ENCODE data around the gene PVALB. TPM values are rescaled to one million over a fixed set of nuclear protein-coding genes. Genes with fewer than 3 reads are reported as not detected.

The PVALB gene
- total RNA-seq, 2 experiments from 2014 or later = not detected

DNA sequence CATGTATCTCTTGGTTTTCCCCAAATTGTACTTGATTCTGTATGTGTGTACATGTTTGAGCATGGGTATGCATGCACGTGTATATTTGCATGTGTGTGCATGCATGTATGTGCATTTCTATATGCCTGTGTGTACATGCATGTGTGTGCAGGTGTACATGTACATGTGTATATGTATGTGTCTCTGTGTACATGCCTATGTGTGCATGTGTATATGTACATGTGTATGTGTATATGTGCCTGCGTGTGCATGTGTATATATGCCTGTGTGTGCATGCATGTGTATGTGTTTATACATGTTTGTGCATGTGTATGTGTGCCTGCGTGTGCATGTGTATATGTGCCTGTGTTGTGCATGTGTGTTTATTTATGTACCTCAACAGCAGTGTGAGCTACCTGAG, 38.6 kb upstream of the PVALB start:
- Mint-ChIP-seq H3K9me3 (peaks cover 3% of the 10 kb centered on the region), H3K27ac (no peak overlapping the region), H3K4me3 (no peak overlapping the region), H3K36me3 (peaks cover 2% of the 10 kb centered on the region), H3K4me1 (peaks cover 13% of the 10 kb centered on the region), H3K27me3 (peaks cover 7% of the 10 kb centered on the region)
- DNase-seq = no peak

DNA sequence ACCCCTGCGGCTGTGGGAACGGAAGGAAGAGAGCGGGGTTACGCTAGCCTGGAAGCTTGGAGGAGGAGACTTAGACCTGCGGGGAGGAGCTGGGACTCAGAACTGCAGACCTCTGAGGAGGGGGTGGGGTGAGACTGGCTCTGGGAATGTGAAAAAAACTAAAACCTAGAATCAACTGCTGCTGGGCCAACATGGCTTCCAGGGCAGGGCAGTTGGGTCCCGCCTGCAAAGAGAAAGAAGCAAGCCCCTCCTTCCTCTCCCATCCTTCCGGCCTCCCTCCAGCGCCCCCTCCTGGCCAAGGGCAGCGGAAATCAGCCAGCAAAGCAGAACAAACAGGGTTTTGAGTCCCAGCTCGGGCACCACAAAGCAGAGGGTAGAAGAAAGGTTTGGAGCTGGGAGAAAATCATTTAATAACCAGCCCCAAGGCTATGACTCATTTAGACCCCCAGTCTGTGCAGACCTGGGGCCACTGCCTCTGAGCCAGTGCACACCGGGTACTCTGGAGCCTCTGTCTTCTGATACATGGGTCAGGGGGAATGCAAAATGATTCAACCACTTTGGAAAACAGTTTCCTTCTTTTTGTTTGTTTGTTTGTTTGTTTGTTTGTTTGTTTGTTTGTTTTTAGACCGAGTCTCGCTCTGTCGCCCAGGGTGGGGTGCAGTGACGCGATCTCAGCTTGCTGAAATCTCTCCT, 36.7 kb upstream of the PVALB start:
- Mint-ChIP-seq H3K4me1 (peaks cover 8% of the 10 kb centered on the region), H3K27ac (peak overlapping the region; percentile 86), H3K36me3 (peaks cover 2% of the 10 kb centered on the region), H3K27me3 (peaks cover 8% of the 10 kb centered on the region), H3K9me3 (peaks cover 3% of the 10 kb centered on the region), H3K4me3 (peak overlapping the region; percentile 49)
- DNase-seq = peak; percentile 90

DNA sequence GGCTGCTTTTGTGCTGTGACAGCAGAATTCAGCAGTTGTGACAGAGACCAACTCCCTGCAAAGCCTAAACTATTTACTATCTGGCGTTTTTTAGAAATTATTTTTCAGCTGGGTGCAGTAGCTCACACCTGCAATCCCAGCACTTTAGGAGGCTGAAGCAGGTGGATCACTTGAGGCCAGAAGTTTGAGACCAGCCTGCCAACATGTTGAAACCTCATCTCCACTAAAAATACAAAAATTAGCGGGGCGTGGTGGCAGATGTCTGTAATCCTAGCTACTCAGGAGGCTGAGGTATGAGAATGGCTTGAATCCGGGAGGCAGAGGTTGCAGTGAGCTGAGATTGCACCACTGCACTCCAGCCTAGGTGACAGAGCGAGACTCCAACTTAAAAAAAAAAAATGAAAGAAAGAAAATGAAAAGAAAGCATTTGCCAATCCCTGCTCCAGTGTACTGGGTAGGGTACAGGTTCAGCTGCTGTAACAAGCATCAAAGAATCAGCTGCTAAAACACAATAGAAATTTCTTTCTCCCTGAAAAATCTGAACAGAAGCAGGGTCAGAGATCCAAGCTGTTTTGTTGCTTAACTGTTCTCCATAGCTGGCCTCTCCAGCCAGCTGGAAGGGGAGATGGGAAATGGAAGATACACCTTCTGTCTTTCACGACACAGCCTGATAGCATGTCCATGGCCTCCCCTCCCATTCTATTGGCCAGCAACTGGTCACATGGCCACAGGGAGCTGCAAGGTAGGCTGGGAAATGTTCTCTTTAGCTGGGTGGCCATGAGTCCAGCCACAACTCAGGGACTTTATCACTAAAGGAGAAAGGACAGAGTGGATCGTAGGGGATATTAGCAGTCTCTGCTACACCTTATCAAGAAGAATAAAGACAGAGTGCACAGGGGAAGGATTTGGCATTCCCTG, 35.5 kb upstream of the PVALB start:
- peaks cover 12% of the 10 kb centered on the region for H3K27me3 Mint-ChIP-seq
- H3K4me1 Mint-ChIP-seq = peaks cover 8% of the 10 kb centered on the region
- H3K9me3 Mint-ChIP-seq = peaks cover 3% of the 10 kb centered on the region
- peaks cover 2% of the 10 kb centered on the region for H3K36me3 Mint-ChIP-seq
- H3K4me3 Mint-ChIP-seq = no peak overlapping the region
- H3K27ac Mint-ChIP-seq = no peak overlapping the region
- no peak for DNase-seq

DNA sequence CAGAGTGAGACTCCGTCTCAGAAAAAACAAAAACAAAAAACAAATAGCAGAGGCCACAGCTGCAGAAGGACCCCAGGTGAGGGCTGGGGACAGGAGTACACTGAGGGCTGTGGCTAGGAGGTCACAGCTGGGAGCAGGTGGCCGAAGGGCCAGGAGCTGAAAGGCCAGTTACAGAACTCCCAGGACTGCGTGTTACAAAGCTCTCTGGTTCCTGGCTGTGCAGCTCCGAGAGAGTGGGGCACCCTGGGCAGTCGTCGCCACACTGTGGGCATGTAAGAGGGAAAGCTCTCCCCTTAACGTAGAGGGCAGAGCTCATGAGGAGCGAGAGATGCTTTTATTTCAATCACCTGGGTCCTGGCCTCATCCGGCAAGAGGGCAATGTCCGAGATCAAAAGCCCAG, 33.8 kb upstream of the PVALB start:
- Mint-ChIP-seq H3K36me3 (peaks cover 2% of the 10 kb centered on the region), H3K4me1 (peaks cover 5% of the 10 kb centered on the region), H3K27me3 (peaks cover 10% of the 10 kb centered on the region), H3K27ac (no peak overlapping the region), H3K9me3 (peaks cover 3% of the 10 kb centered on the region), H3K4me3 (no peak overlapping the region)
- no peak for DNase-seq

DNA sequence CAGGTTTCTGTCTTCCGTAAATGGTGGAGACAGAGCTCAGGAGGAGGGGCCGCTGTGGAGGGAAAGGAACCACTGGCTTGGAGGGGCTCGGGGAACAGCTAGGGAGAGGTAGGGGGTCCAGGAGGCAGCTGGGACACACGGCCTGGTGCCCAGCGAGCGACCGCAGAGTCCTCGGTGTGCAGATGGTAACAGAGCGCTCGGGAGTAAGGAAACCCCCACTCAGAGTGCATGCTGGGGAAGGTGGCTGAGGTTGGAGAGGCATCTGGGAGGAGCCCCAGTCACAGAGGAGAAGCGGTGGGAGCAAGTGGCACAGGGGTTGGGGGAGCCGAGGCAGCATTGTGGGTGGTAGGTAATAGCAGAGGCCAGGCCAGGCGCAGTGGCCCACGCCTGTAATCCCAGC, 33.2 kb upstream of the PVALB start:
- Mint-ChIP-seq H3K4me3 (no peak overlapping the region), H3K27me3 (peaks cover 13% of the 10 kb centered on the region), H3K4me1 (peaks cover 5% of the 10 kb centered on the region), H3K36me3 (peaks cover 2% of the 10 kb centered on the region), H3K9me3 (peaks cover 3% of the 10 kb centered on the region), H3K27ac (no peak overlapping the region)
- no peak for DNase-seq

DNA sequence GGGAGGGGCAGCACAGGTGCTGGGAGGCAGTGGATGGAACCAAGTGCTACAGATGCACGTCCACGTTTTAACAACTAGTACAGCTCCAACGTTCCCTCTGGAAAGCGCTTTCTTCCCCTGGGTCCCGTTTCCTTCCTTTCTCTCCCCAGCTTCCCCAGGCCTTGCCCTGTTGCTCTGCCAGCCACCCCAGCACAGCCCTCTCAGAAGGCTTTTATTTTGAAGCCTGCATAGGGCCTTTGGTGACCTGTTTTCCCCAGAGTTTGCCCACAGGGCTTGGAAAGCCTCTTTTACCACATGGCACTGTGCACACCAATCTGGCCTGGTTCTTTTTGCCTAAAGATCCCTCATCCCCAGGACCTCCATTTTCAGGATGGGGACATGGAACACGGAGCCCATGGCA, 30.1 kb upstream of the PVALB start:
- peaks cover 18% of the 10 kb centered on the region for H3K27me3 Mint-ChIP-seq
- no peaks in the 10 kb centered on the region for H3K36me3 Mint-ChIP-seq
- no peaks in the 10 kb centered on the region for H3K9me3 Mint-ChIP-seq
- H3K27ac Mint-ChIP-seq = no peak overlapping the region
- no peak for DNase-seq
- H3K4me3 Mint-ChIP-seq = no peak overlapping the region
- no peaks in the 10 kb centered on the region for H3K4me1 Mint-ChIP-seq

DNA sequence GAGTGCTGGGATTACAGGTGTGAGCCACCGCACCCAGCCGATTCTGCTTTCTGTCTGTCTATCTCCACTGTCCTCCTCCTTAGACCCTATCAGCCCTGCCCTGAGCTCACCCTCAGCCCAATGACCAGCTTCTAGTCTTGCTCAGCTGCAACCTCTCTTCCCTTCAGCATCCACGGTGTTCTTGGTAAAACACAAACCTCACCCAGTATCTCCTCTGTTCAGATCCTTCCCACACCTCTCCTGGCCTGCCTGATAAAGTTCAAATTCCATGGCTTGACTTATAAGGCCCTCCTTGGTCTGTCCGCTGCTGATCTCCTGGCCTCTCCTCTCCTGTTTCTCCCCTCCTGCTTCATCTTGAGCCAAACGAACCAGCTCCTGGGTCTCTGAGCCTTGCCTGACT, 29.4 kb upstream of the PVALB start:
- Mint-ChIP-seq H3K4me1 (no peaks in the 10 kb centered on the region), H3K27ac (no peak overlapping the region), H3K36me3 (no peaks in the 10 kb centered on the region), H3K4me3 (no peak overlapping the region), H3K27me3 (peaks cover 22% of the 10 kb centered on the region), H3K9me3 (no peaks in the 10 kb centered on the region)
- no peak for DNase-seq

DNA sequence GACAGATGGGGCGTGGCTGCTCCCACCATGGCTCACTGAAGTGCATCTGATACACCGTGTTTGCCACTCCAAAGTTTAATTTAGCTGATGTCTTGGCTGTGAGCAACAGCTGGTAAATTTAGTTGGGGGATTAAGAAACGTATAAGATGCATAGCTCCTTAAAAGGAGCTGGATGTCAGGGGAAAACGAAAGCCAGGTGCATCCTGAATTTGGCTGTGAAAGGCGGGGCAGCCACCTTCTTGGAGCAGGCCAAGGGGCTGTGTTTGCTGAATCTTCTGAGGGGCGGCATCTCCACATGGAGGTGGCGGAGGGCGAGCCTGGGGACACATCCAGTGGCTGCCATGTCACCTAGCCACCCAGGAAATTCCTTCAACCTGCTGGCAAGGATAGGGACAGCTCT, 23.3 kb upstream of the PVALB start:
- H3K4me1 Mint-ChIP-seq = peaks cover 5% of the 10 kb centered on the region
- H3K4me3 Mint-ChIP-seq = no peak overlapping the region
- peaks cover 7% of the 10 kb centered on the region for H3K36me3 Mint-ChIP-seq
- peaks cover 7% of the 10 kb centered on the region for H3K9me3 Mint-ChIP-seq
- H3K27ac Mint-ChIP-seq = no peak overlapping the region
- peaks cover 39% of the 10 kb centered on the region for H3K27me3 Mint-ChIP-seq
- DNase-seq = no peak

DNA sequence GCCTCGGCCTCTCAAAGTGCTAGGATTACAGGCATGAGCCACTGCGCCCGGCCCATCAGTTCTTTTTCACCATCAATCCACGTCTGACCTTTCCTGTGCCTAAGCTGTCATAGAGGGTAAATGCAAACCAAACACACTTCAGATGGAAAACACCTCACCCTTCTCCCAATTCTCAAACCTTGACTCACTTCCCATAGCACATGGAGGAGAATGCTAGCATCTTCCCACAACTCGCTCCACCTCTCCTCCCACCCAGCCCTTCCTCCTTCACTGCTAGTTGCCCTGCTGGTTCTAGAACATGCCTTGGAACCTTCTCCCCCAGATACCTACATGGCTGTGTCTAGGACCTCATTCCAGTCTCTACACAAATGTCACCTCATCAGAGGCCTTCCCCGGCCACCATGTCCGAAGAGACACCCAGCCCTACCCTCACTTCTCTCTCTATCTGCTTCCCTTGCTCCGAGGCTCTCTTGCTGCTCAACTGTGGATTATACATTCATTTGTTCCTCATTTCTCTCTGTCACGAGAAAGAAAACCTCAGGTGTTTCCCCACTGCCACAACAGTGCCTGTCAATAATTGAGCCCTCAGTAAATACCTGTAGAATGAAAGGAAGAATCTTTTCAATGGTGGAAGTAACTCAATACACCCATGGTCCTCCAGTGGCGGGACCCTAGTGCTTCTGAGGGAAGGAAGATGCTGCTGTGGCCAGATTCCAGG, 22.7 kb upstream of the PVALB start:
- no peak for DNase-seq
- H3K4me3 Mint-ChIP-seq = no peak overlapping the region
- peaks cover 35% of the 10 kb centered on the region for H3K27me3 Mint-ChIP-seq
- H3K36me3 Mint-ChIP-seq = peaks cover 7% of the 10 kb centered on the region
- no peak overlapping the region for H3K27ac Mint-ChIP-seq
- H3K9me3 Mint-ChIP-seq = peaks cover 7% of the 10 kb centered on the region
- H3K4me1 Mint-ChIP-seq = peaks cover 5% of the 10 kb centered on the region

DNA sequence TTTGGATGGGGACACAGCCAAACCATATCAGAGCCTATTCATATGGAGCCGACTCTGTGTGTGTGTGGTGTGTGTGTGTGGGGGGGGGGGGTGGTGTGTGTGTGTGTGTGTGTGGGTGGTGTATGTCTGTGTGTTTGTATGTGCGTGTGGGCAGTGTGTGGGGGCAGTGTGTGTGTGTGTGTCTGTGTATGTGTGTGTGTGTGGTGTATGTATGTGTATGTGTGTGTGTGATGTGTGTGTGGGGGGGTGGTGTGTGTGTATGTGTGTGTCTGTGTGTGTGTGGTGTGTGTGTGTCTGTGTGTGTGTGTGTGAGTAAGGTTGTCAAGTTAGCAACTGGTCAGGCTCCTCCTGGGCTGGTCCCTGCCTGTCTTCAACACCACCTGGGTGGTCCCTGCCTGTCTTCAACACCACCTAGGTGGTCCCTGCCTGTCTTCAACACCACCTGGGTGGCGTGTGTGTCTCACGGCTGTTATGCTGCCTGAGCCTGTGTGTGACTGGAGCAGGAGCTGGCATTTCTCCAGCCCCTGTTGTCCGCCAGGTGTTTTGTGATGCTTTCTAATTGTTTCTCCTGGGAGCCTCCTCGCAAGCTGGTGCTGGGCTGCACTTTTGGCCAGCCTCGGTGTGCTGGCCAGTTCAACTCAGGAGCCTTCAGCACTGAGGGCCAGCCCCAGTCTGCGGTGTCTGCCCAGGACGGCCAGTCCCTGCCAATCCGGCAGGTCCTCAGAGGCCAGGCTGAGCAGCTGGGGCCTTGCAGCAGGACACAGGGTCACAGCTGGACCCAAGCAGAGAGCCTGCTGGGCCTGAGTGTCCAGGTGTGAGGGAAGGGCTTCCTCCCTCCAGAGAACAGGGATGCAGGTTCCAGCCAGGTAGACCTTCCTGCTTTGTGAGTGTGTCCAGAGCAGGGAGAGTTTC, 21.5 kb upstream of the PVALB start:
- H3K4me1 Mint-ChIP-seq = peaks cover 5% of the 10 kb centered on the region
- peaks cover 7% of the 10 kb centered on the region for H3K36me3 Mint-ChIP-seq
- H3K4me3 Mint-ChIP-seq = no peak overlapping the region
- DNase-seq = no peak
- peaks cover 7% of the 10 kb centered on the region for H3K9me3 Mint-ChIP-seq
- no peak overlapping the region for H3K27ac Mint-ChIP-seq
- peaks cover 44% of the 10 kb centered on the region for H3K27me3 Mint-ChIP-seq

DNA sequence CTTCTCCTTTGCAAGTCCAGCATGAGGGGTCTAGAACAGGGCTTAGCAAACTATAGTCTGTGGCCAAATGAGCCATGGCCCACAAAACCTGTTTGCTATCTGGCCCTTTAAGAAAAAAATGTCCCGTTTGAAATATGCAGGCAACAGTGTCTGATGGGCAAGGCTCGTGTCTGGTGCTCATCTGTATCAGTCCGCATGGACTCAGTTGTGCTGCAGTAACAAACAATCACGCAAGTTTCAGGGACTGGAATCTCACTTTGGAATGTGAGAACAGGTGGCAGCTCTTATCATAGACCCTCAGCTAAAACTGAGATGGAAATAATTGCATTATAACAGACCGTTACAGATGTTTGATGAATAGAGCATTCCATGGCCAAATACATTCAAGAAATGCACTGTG, 19.1 kb upstream of the PVALB start:
- Mint-ChIP-seq H3K27me3 (peaks cover 60% of the 10 kb centered on the region), H3K4me1 (peaks cover 9% of the 10 kb centered on the region), H3K27ac (no peak overlapping the region), H3K4me3 (no peak overlapping the region), H3K9me3 (peaks cover 7% of the 10 kb centered on the region), H3K36me3 (peaks cover 7% of the 10 kb centered on the region)
- DNase-seq = no peak

DNA sequence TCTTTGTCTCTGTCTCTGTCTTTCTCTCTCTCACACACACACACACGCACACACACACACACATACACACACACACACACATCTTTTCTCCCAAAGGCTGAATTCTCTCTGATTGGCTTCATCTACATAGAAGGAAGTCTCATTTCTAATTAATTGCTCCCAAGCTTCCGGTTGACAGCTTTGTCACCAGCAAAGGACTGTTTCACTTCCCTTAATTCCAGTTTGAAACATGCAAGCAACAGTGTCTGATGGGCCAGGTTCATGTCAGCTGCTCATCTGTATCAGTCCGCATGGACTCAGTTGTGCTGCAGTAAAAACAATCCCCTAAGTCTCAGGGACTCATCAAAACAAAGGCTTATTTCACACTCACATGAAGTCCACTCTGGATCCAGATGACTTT, 16.2 kb upstream of the PVALB start:
- Mint-ChIP-seq H3K4me1 (peaks cover 15% of the 10 kb centered on the region), H3K36me3 (peaks cover 3% of the 10 kb centered on the region), H3K27me3 (peaks cover 70% of the 10 kb centered on the region), H3K4me3 (no peak overlapping the region), H3K9me3 (peaks cover 6% of the 10 kb centered on the region), H3K27ac (no peak overlapping the region)
- no peak for DNase-seq

DNA sequence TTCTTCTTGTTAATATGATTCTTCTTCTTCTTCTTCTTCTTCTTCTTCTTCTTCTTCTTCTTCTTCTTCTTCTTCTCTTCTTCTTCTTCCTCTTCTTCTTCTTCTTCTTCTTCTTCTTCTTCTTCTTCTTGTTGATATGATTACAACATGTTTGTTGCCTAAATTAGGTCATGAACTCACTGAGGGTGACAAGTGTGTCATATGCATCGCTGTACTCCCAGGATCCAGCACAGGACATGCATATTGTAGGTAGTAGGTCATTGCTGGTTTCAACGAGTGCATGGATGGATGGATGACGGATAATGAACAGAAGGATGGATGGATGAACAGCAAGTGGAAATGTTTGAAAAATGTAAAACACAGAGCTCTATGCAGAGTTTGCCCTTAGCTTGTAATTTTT, 14.9 kb upstream of the PVALB start:
- Mint-ChIP-seq H3K4me1 (peaks cover 11% of the 10 kb centered on the region), H3K27ac (no peak overlapping the region), H3K4me3 (no peak overlapping the region), H3K27me3 (peaks cover 66% of the 10 kb centered on the region), H3K9me3 (no peaks in the 10 kb centered on the region), H3K36me3 (no peaks in the 10 kb centered on the region)
- DNase-seq = no peak

DNA sequence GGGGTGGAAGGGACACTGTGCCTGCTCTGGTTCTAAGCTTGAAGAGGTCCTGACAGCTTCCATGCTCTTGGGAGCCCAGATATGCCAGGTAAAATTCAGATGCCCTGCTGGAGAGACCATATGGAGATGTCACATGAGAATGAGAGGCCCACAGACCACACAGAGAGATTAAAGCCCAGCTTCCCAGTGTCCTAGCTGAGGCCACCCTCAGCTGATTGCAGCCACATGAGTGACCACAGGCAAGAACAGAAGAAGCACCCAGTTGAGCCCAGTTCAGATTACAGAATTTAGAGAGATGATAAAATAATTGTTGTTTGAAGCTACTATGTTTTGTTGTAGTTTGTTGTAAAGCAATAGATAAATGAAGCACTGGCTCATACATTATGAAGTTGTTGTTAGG, 14.4 kb upstream of the PVALB start:
- no peaks in the 10 kb centered on the region for H3K36me3 Mint-ChIP-seq
- no peaks in the 10 kb centered on the region for H3K9me3 Mint-ChIP-seq
- H3K27me3 Mint-ChIP-seq = peaks cover 66% of the 10 kb centered on the region
- H3K27ac Mint-ChIP-seq = no peak overlapping the region
- peaks cover 10% of the 10 kb centered on the region for H3K4me1 Mint-ChIP-seq
- H3K4me3 Mint-ChIP-seq = no peak overlapping the region
- no peak for DNase-seq
